Germinal center (tissue), 1 donor: ENCODE data around the gene EFCAB13.
A peak's percentile ranks its signal among the peaks of the same experiment; 100 is the strongest.
"Not testable (repeated sequence)": the region's sequence is repeated elsewhere in the genome, so short reads cannot be mapped to it uniquely, and the experiment has no call there.

Experiments used
- DNase-seq: peaks from one replicate; pipeline ENCODE4 v3.0.0; 2012; ENCODE audit warnings: mixed read lengths, low spot score

The EFCAB13 gene

DNA sequence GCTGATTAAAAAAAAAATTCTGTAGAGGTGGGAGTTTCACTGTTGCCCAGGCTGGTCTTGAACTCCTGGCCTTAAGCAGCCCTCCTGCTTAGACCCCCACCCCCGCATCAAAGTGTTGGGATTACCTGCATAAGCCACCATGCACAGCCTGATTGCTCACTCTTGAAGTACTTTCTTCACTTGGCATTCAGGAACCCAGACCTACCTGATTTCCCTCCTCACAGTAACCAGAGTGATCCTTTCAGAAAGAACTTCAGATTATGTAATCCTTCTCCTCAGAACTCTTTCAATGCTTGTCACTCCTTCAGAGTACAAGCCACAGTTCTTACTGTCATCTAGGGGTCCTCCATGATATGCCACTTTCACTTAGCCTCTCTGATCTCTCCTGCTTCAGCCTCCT lies 1.4 kb downstream of the EFCAB13 start:
- no peak for DNase-seq

DNA sequence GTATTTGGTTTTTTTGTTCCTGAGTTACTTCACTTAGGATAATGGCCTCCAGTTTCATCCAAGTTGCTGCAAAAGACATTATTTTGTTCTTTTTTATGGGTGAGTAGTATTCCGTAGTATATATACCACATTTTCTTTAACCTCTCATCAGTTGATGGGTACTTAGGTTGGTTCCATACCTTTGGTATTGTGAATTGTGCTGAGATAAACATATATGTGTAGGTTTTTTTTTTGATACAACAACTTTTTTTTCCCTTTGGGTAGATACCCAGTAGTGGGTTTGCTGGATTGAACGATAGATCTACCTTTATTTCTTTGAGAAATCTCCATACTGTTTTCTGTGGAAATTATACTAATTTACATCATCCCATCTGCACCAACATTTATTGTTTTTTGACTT lies 6.8 kb downstream of the EFCAB13 start:
- DNase-seq, result no peak

DNA sequence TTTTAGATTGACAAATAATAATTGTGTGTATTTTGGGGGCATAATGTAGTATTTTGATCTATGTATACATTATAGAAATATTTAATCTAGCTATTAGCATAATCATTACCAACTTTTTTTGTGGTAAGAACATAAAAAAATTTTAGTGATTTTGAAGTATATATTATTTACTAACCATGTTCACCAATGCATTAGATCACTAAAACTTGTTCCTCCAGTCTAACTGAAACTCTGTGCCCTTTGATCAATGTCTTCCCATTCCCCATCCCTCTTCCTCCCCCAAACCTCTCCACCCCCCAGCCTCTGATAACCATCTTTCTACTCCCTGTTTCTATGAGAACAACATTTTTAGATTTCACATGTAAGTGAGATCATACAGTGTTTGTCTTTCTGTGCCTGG lies 8.5 kb downstream of the EFCAB13 start:
- DNase-seq, result no peak

DNA sequence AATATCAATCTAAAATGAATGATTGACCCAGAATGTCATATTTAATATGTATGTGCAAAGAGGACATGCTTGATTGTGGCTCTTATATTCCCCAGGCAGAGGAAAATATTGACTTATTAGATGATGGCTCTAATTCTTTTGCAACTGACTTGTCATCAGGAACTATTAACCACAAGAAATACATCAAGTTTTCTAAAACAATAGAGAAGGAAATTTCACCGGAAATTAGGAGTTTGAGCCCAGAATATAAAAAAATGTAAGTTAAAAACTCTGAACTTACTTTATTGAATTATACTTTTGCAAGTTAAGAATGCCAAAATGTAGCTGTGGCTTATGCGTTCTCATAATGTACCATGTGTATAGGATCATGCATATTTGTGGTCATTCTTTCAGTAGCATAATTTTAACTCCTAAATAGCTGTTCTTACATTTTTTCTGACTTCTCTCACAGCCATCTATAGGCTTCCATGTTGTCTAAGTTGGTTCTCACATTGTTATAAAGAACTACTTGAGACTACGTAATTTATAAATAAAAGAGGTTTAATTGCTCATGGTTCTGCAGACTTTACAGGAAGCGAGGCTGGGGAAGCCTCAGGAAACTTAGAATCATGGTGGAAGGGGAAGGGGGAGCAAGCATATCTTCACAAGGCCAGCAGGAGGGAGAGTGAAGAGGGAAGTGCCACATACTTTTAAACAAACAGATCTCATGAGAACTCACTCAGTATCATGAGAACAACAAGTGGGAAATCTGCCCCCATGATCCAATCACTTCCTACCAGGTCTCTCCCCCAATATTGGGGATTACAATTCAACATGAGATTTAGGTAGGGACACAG lies 11.6 kb downstream of the EFCAB13 start:
- DNase-seq, result no peak

DNA sequence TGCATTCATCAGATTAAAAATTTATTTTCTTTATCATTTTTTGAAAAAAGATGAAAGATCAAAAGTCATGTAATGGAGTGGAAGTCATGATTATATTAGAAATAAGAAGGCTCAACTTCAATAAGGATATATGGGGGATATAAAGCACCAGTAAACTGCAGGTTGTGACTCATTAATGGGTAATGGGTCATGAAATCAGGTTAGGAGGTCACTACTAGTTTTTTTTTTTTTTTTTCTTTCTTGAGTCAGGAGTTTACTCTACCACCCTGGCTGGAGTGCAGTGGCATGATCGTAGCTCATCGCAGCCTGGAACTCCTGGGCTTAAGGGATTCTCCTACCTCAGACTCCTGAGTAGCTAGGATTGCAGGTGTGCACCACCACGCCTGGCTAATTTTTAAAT lies 14.3 kb downstream of the EFCAB13 start:
- no peak for DNase-seq

DNA sequence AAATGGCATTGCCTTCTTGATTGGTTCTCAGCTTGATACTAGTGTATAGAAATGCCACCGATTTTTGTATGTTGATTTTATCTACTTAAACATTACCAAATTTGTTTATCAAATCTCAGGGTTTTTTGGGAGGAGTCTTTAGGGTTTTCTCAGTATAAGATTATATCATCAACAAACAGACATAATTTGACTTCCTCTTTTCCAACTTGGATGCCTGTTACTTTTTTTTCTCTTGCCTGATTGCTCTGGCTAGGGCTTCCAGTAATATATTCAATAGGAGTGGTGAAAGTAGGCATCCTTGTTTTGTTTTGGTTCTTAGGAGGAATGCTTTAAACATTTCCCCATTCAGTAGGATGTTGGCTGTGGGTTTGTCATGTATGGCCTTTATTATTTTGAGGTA lies 29.1 kb downstream of the EFCAB13 start:
- no peak for DNase-seq

DNA sequence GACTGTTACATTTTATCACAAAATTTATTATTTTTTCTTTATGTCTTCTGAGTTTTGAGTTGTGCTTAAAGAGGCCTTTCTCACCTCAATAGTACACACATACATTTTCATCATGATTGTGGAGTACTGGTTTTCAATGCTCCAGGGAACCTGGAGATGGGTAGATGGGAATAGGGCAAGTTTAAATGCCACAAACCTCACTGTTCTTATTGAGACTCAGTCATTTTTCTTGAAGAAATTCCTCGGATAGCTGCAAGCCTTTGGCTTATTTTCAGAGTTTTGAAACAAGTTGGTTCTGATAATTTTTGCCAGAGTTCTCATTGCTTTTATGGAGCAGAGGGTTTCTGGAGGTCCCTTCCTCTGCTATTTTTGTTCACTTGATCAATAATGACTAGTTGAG lies 34.9 kb downstream of the EFCAB13 start:
- DNase-seq, result no peak

DNA sequence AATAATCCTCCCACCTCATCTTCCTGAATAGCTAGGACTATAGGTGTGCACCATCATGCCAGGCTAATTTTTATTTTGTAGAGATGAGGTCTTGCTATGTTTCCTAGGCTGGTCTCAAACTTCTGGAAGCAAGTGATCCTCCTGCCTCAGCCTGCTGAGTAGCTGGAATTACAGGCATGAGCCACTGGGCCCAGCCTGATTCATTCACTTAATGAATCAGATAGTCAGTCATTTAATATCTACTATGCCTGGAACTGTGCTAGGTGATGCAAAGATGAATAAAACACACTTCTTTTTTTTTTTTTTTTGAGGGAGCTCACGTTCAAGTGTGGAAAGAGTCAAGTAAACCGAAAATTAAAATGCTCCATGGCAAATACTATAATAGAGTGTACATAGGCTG lies 39.4 kb downstream of the EFCAB13 start:
- no peak for DNase-seq

DNA sequence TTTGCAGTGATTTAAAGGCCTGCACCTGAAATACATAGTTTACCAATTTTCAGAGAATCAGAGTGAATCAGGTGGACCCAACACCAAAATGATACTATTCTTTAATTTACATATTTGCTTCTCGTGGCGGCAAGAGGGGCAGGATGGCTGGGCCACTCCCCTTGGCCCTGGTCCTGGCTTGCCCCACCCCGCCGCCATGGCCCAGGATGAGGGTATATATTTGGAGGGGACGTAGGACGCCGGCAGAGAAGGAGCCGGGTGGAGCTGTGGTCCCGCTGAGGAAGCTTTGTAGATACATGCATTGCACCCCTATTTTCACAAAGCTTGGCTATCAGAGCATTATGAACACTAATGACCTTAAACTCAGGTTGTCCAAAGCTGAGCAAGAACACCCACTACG lies 43.5 kb downstream of the EFCAB13 start:
- DNase-seq, result no peak

DNA sequence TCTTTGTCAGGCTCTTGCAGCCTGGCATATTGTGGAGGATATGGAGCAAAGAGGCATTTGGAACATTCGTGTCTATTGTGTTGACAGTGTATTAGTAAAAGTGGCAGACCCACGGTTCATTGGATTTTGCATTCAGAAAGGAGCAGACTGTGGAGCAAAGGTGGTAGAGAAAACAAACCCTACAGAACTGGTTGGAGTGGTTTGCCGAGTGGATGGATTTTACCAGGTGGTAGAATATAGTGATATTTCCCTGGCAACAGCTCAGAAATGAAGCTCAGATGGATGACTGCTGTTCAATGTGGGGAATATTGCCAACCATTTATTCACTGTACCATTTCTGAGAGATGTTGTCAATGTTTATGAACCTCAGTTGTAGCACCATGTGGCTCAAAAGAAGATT lies 44.5 kb downstream of the EFCAB13 start:
- DNase-seq, result no peak

DNA sequence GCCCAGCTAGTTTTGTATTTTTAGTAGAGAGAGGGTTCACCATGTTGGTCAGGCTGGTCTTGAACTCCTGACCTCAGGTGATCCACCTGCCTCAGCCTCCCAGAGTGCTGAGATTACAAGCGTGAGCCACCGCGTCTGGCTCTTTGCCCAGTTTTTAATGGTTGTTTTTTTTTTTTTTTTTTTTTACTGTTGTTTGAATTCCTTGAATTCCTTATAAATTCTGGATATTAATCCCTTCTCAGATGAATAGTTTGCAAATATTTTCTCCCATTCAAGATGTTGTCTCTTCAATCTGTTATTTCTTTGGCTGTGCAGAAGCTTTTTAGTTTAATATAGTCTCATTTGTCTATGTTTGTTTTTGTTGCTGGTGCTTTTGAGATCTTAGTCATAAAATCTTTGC lies 47.1 kb downstream of the EFCAB13 start:
- not testable (repeated sequence) for DNase-seq

DNA sequence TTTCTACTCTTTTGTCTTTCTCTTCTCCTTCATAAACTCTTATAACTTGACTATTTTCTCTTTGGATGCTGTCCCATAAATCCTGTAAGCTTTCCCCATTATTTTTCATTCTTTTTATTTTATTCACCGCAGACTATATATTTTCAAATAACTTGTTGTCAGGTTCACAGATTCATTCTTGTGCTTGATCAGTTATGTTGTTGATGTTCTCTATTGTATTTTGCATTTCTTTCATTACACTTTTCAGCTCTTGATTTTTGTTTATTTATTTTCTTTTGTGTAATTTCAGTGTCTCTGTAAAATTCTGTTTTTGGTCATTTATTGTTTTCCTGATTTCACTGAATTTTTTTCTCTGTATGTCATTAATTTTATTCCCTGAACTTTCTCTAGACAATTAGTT lies 49.2 kb downstream of the EFCAB13 start:
- DNase-seq, result no peak

DNA sequence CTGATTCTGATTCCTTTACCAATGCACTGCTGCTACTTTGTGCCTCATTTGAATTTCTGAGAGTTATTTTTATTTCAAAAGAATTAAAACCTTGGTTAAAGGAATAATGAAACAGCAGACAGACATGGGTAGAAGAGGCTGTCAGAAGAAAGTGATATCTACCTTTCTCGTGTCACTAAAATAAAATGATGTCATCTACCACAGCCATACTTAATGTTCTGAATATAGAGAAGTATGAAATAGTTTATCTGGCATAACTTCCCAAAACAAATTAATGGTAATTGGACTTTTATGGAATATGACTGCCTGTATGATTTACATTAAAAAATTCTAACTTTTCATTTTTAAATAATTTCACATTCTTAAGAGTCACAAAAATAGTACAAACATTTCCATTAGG lies 52.5 kb downstream of the EFCAB13 start:
- no peak for DNase-seq

DNA sequence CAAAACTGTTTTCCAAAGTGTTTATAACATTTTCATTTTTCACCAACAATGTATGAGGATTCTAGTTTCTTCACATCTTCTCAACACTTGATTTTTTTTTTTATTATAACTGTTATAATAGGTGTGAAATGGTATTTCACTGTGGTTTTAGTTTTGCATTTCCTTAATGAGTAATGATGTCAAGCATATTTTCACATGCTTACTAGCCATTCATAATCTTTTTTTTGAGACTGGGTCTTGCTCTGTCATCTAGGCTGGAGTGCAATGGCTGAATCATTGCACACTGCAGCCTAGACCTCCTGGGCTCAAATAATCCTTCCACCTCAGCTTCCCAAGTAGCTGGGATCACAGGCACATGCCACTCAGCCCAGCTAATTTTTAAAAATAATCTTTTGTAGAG lies 65.1 kb downstream of the EFCAB13 start:
- DNase-seq, result no peak

DNA sequence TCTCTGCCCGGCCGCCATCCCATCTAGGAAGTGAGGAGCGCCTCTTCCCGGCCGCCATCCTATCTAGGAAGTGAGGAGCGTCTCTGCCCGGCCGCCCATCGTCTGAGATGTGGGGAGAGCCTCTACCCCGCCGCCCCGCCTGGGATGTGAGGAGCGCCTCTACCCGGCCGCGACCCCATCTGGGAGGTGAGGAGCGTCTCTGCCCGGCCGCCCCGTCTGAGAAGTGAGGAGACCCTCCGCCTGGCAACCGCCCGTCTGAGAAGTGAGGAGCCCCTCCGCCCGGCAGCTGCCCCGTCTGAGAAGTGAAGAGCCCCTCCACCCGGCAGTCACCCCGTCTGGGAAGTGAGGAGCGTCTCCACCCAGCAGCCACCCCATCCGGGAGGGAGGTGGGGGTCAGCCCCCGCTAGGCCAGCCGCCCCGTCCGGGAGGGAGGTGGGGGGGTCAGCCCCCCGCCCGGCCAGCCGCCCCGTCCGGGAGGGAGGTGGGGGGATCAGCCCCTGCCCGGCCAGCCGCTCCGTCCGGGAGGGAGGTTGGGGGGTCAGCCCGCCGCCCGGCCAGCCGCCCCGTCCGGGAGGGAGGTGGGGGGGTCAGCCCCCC lies 73.9 kb downstream of the EFCAB13 start:
- not testable (repeated sequence) for DNase-seq

DNA sequence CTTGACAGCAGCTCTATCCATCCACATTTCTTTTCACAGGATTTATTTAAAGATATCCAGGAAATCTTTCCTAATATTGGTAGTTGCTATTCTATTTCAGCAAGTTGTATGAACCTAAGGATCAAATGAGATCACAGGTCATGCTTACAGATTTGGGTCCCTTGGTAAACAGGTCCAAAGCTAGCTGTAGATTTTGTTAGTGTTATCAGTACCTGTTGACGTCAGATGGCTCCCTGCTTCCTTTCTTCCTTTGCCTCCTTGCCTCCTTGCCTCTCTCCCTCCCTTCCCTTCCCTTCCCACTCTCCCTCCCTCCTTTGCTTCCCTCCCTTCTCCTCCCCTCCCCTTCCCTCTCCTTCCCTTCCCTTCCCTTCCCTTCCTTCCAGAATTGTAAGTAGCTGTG lies 76.6 kb downstream of the EFCAB13 start:
- no peak for DNase-seq

DNA sequence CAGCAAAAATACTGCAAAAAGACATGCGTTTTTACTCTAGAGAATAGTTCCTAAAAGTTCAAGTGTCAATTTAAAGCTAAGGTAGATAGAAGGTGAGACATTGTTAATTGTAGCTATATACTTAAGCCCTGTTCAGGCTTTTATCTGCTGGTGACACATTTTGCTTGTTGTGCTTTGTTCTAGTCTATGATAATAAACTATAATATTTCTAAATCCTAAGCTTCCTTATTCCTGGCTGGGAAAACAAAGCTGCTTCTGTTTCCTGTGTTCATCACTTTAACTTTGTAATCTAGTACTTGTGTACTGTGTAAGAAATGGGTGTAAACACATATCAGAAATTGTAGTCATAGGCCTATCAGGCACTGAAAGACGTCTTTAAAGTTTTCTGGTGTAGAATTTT lies 77.3 kb downstream of the EFCAB13 start:
- no peak for DNase-seq

DNA sequence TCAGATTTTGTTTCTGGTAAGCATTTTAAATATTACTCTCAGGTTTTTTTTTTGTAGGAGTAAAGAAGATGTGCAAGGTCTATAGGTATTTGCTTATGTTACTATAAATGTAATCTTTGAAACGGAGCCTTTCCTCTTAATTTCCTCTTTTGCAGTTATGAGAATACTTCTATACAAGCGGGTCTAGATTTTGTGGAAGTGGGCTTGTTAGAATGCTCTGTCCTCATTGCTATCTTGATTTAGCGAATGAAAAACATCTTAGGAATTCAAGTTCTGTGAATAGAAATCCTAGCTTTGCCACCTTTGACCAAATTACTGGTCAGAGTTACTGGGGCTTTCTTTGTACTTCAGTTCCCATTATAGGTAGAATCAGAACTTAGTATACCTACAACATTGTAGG lies 80.3 kb downstream of the EFCAB13 start:
- no peak for DNase-seq

DNA sequence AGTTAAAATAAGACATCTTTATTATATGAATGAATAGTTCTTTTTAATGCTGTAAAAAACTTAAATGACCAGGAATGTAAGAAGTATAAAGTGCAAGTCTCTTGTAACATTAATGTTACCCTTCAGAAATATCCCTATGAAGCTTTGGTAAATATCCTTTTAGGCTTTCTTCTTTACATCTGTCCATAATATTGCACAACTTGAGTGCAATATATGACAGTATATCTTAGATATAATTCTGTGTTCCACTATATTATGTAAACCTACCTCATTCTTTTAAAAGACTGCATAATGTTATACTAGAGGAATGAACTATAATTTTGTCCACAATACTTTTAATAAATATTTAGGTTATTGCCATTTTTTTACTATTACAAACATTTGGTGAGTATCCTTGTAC lies 81.1 kb downstream of the EFCAB13 start:
- no peak for DNase-seq

DNA sequence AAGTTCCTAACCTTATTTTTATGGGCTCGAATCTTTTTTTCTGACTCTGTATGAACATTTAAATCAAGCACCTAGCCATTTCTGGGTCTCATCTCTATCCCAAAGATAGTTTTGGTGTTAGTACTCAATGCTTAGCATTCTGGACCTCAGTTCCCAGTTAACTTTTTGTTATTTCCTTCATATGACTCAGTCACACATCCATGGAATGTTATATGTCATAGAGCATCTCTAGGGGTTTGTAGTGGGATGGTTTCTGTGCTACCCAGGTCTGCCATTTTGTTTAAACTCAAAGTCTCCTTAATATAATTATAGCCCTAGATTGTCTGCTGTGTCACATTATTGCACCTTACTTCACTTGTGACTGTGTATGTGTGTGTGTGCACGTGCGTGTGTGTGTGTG lies 90.1 kb downstream of the EFCAB13 start:
- no peak for DNase-seq

DNA sequence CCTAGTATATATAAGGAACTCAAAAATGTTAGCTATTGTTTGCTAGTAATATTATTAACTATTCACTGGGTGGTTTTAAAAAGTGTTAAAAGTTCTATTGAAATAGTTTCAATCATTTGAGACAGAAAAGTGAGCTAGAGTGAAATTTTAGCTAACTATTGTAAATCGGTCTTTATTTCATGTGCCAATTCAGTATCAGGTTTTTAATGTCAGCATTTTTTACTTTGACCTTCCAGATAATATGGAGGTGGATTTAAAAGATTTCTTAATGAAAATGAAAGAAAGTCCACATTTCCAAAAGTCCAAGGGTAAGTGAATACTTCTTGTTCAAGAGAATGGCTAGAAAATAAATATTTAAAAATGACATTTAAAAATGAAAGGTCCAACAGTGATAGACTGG lies 90.9 kb downstream of the EFCAB13 start:
- DNase-seq, result no peak

DNA sequence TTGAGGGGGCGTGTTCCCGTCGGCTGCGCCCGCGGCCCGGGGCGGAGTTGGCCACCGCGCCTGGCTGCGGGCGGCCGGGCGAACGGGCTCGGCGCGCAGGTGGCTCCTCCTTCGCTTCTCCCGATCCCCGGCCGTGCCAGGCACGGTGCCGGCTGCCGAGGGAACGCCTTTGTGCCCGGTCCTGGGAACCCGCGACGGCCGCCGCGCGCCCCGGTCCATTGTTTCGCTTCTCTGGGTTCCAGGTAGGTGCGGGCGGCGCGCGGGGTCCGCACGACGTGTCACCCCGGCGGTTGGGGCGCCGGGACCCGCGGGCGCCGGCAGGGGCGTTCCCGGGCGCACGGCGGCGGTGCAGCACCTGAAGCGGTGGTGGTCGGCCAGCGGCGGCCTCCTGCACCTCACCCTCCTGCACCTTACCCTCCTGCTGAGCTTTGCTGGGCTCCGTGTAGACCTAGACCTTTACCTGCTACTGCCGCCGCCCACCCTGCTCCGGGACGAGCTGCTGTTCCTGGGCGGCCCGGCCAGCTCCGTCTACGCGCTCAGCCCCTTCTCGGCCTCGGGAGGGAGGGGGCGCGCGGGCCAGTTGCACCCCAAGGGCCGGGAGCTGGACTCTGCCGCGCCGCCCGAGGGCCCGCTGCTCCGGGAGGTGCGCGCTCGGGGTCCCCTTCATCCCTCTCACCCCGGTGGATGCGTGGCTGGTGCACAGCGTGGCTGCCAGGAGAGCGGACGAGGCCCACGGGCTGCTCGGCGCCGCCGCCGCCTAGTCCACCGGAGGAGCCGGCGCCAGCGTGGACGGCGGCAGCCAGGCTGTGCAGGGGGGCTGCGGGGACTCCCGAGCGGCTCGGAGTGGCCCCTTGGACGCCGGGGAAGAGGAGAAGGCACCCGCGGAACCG lies 99.9 kb downstream of the EFCAB13 start:
- peak; percentile 25 for DNase-seq

DNA sequence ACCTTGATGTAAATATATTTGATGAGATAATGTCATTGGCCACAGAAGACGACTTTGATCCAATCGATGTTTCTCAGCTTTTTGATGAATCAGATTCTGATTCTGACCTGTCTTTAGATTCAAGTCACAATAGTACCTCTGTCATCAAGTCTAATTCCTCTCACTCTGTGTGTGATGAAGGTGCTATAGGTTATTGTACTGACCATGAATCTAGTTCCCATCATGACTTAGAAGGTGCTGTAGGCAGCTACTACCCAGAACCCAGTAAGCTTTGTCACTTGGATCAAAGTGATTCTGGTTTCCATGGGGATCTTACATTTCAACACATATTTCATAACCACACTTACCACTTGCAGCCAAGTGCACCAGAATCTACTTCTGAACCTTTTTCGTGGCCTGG lies 101.5 kb downstream of the EFCAB13 start:
- DNase-seq, result not testable (repeated sequence)
